Measurements from ENCODE around the gene MET.

MET gene

DNA sequence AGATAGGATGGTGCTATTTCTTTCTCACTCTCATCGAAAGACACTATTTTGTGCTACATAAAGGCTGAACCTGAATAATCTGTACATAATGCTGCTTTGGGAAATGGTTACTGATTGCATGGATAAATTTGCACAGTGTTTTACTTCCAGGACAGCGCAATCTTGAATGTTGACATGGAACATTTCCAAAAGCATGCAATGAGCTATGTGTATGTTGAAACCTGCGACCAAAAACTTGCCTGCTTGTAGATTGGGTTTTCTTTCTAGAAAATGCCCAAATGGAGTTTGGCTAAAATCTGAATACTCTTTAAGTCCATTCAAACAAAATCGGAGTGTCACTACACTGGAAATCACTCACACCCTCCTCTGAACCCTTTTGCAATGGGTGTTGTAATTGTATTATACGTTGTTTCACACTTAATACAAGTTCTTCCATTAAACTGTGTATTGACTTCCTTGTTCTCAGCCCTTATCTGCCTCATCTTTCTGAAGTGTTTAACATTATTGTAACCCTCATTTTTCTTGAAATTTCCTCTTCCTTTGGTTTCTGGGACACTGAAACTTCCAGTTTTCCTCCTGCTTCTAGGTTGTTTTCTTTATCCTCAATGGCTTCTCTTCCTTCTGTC, 116.7 kb downstream of the MET start:
- 94% methylated on average over 5 of the region's 5 CpGs for WGBS
- Histone ChIP-seq H3K9ac (ENCODE audit: low read depth, low read length) (no peak overlapping the region), H3K27me3 (ENCODE audit: insufficient read depth, low read length) (no peaks in the 10 kb centered on the region), H3K36me3 (ENCODE audit: insufficient read depth, low read length) (no peaks in the 10 kb centered on the region), H3K27ac (ENCODE audit: low read depth, low read length) (no peak overlapping the region), H3K9me3 (ENCODE audit: insufficient read depth, low read depth, low read length) (no peaks in the 10 kb centered on the region), H3K4me1 (ENCODE audit: insufficient read depth, low read length) (peaks cover 5% of the 10 kb centered on the region; the same call in 1 of the 2 replicates), H3K4me3 (ENCODE audit: low read length) (no peak overlapping the region)

DNA sequence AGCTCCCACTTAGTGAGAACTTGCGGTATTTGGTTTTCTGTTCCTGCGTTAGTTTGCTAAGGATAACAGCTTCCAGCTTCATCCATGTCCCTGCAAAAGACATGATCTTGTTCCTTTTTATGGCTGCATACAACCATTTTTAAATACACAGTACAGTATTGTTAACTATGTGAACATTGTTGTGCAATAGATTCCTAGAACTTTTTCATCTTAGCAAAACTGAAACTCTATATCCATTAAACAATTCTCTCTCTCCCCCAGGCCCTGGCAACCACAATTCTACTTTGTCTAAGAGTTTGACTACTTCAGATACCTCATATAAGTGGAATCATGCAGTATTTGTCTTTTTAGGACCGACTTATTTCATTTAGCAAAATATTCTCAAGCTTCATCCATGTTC, 118.0 kb downstream of the MET start:
- Histone ChIP-seq H3K4me3 (ENCODE audit: low read length) (no peak overlapping the region), H3K27ac (ENCODE audit: low read depth, low read length) (no peak overlapping the region), H3K9me3 (ENCODE audit: insufficient read depth, low read depth, low read length) (no peaks in the 10 kb centered on the region), H3K27me3 (ENCODE audit: insufficient read depth, low read length) (no peaks in the 10 kb centered on the region), H3K36me3 (ENCODE audit: insufficient read depth, low read length) (no peaks in the 10 kb centered on the region), H3K9ac (ENCODE audit: low read depth, low read length) (no peak overlapping the region), H3K4me1 (ENCODE audit: insufficient read depth, low read length) (peaks cover 5% of the 10 kb centered on the region; the same call in 1 of the 2 replicates)
- WGBS, result 96% methylated on average over 3 of the region's 3 CpGs

DNA sequence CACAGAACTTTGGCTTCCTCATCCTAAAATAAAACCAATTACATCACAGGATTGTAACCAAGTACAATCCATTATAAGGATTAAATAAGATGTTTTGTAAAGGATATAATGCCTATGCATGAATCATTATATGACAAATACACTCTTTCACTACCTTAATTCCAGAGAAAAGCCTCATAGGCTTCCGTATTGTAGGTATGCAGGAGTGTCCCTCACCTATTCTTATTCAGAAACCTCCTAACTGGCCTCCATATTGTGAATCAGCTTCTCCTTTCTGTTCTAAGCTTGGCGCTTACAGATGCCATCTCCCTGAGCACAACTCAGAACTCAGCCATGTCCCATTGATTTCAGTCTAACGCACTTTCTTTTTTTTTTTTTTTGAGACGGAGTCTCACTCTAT, 120.8 kb downstream of the MET start:
- peaks cover 5% of the 10 kb centered on the region; the same call in 1 of the 2 replicates for H3K4me1 ChIP-seq (ENCODE audit: insufficient read depth, low read length)
- no peak overlapping the region for H3K9ac ChIP-seq (ENCODE audit: low read depth, low read length)
- no peak overlapping the region for H3K27ac ChIP-seq (ENCODE audit: low read depth, low read length)
- no peak overlapping the region for H3K4me3 ChIP-seq (ENCODE audit: low read length)
- 85% methylated on average over 4 of the region's 4 CpGs for WGBS
- H3K9me3 ChIP-seq (ENCODE audit: insufficient read depth, low read depth, low read length), result no peaks in the 10 kb centered on the region
- H3K36me3 ChIP-seq (ENCODE audit: insufficient read depth, low read length), result no peaks in the 10 kb centered on the region
- no peaks in the 10 kb centered on the region for H3K27me3 ChIP-seq (ENCODE audit: insufficient read depth, low read length)

DNA sequence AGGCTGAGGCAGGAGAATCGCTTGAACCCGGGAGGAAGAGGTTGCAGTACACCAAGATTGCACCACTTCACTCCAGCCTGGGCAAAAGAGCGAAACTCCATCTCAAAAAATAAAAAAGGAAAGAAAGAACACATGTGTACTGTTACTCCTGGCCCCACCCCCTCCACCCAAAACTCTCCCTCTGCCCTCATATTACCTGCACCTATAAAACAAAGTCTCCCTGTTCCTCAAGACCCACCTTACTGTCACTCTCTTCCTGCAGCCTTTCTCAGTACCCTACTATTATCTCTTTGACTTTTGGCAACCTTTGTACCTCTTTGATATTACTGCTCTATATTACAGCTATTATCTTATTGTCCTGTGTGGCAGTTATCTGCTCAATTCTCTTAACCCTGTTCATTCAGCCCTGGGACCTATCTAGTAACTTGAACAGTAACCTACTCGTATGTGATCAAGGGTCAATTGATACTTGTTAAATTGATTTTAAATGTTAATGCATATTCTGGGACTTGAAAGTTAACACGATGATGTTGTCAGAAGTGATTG, 121.9 kb downstream of the MET start:
- no peaks in the 10 kb centered on the region for H3K27me3 ChIP-seq (ENCODE audit: insufficient read depth, low read length)
- H3K4me3 ChIP-seq (ENCODE audit: low read length), result no peak overlapping the region
- no peaks in the 10 kb centered on the region for H3K36me3 ChIP-seq (ENCODE audit: insufficient read depth, low read length)
- peaks cover 5% of the 10 kb centered on the region; the same call in 1 of the 2 replicates for H3K4me1 ChIP-seq (ENCODE audit: insufficient read depth, low read length)
- H3K27ac ChIP-seq (ENCODE audit: low read depth, low read length), result no peak overlapping the region
- no peak overlapping the region for H3K9ac ChIP-seq (ENCODE audit: low read depth, low read length)
- WGBS, result 93% methylated on average over 5 of the region's 5 CpGs
- no peaks in the 10 kb centered on the region for H3K9me3 ChIP-seq (ENCODE audit: insufficient read depth, low read depth, low read length)

DNA sequence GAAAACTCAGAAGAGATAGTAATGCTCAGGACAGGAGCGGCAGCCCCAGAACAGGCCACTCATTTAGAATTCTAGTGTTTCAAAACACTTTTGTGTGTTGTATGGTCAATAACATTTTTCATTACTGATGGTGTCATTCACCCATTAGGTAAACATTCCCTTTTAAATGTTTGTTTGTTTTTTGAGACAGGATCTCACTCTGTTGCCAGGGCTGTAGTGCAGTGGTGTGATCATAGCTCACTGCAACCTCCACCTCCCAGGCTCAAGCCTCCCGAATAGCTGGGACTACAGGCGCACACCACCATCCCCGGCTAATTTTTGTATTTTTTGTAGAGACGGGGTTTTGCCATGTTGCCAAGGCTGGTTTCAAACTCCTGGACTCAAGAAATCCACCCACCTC, 124.5 kb downstream of the MET start:
- Histone ChIP-seq H3K4me1 (ENCODE audit: insufficient read depth, low read length) (peaks cover 5% of the 10 kb centered on the region; the same call in 1 of the 2 replicates), H3K27ac (ENCODE audit: low read depth, low read length) (no peak overlapping the region), H3K36me3 (ENCODE audit: insufficient read depth, low read length) (no peaks in the 10 kb centered on the region), H3K9me3 (ENCODE audit: insufficient read depth, low read depth, low read length) (no peaks in the 10 kb centered on the region), H3K4me3 (ENCODE audit: low read length) (no peak overlapping the region), H3K9ac (ENCODE audit: low read depth, low read length) (no peak overlapping the region), H3K27me3 (ENCODE audit: insufficient read depth, low read length) (no peaks in the 10 kb centered on the region)
- 98% methylated on average over 5 of the region's 5 CpGs for WGBS

DNA sequence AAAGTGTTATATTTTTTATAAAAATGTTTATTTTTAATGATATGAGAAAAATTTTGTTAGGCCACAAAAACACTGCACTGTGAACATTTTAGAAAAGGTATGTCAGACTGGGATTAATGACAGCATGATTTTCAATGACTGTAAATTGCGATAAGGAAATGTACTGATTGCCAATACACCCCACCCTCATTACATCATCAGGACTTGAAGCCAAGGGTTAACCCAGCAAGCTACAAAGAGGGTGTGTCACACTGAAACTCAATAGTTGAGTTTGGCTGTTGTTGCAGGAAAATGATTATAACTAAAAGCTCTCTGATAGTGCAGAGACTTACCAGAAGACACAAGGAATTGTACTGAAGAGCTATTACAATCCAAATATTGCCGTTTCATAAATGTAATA, 125.6 kb downstream of the MET start:
- WGBS, result 86% methylated on average over 1 of the region's 2 CpGs
- Histone ChIP-seq H3K27ac (ENCODE audit: low read depth, low read length) (no peak overlapping the region), H3K27me3 (ENCODE audit: insufficient read depth, low read length) (no peaks in the 10 kb centered on the region)

DNA sequence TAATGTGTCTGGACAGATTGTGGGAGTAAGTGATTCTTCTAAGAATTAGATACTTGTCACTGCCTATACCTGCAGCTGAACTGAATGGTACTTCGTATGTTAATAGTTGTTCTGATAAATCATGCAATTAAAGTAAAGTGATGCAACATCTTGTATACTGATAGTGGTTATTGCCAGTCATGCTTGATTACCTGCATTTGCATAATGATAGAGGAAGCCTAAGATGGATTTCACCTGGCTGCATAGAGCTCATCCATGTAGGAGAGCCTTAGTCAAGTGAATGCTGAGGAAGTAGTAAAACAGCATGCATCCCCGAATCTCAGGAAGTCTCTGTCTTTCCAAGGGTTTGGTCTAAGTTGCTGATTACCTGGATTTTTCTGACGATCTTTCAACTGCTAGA, 126.2 kb downstream of the MET start:
- Histone ChIP-seq H3K9ac (ENCODE audit: low read depth, low read length) (no peak overlapping the region), H3K9me3 (ENCODE audit: insufficient read depth, low read depth, low read length) (no peaks in the 10 kb centered on the region), H3K36me3 (ENCODE audit: insufficient read depth, low read length) (no peaks in the 10 kb centered on the region), H3K4me3 (ENCODE audit: low read length) (no peak overlapping the region), H3K27me3 (ENCODE audit: insufficient read depth, low read length) (no peaks in the 10 kb centered on the region), H3K4me1 (ENCODE audit: insufficient read depth, low read length) (peaks cover 7% of the 10 kb centered on the region), H3K27ac (ENCODE audit: low read depth, low read length) (no peak overlapping the region)
- WGBS, result 85% methylated on average over 3 of the region's 3 CpGs

More for the DNA sequence above, 125.6 kb downstream of the MET start:
- H3K9ac ChIP-seq (ENCODE audit: low read depth, low read length), result no peak overlapping the region
- no peaks in the 10 kb centered on the region for H3K36me3 ChIP-seq (ENCODE audit: insufficient read depth, low read length)
- no peak overlapping the region for H3K4me3 ChIP-seq (ENCODE audit: low read length)
- H3K9me3 ChIP-seq (ENCODE audit: insufficient read depth, low read depth, low read length), result no peaks in the 10 kb centered on the region
- H3K4me1 ChIP-seq (ENCODE audit: insufficient read depth, low read length), result peaks cover 9% of the 10 kb centered on the region

DNA sequence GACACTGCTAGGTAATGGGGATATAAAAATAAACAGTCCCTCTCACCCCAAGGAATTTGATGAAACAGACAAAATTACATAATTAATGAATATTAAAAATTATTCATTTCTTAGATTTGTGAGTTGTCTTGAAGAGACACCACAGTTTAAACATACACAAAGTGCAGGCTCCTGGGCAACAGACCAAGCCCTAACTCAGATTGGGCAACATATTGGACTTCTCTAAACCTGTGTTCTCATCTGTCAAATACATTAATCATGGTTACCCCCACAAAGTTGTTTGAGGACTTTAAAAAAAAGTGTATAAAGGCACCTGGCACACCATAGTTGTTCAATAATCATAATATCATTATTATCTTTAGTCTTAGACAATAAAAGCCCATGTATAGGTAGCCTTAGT, 127.9 kb downstream of the MET start:
- Histone ChIP-seq H3K9ac (ENCODE audit: low read depth, low read length) (no peak overlapping the region), H3K4me1 (ENCODE audit: insufficient read depth, low read length) (peaks cover 7% of the 10 kb centered on the region), H3K27me3 (ENCODE audit: insufficient read depth, low read length) (no peaks in the 10 kb centered on the region), H3K4me3 (ENCODE audit: low read length) (no peak overlapping the region), H3K27ac (ENCODE audit: low read depth, low read length) (no peak overlapping the region), H3K36me3 (ENCODE audit: insufficient read depth, low read length) (no peaks in the 10 kb centered on the region), H3K9me3 (ENCODE audit: insufficient read depth, low read depth, low read length) (no peaks in the 10 kb centered on the region)

DNA sequence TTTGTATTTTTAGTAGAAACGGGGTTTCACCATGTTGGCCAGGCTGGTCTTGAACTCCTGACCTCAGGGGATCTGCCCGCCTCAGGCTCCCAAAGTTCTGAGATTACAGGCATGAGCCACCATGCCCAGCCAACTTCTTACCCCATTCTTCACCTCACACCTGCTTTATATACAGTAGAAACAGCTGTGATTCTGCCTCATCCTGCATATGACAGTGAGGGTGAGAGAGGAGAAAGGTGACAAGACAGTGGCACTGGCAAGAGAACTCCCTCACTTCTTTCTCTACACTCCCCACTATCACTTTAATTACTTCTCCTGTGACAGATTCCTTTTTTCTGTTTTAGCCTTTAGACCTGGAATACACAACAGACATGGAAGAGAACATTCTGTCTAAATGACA, 128.6 kb downstream of the MET start:
- no peaks in the 10 kb centered on the region for H3K27me3 ChIP-seq (ENCODE audit: insufficient read depth, low read length)
- H3K4me1 ChIP-seq (ENCODE audit: insufficient read depth, low read length), result peaks cover 7% of the 10 kb centered on the region
- WGBS, result 93% methylated on average over 2 of the region's 2 CpGs
- no peak overlapping the region for H3K27ac ChIP-seq (ENCODE audit: low read depth, low read length)
- no peak overlapping the region for H3K9ac ChIP-seq (ENCODE audit: low read depth, low read length)
- H3K9me3 ChIP-seq (ENCODE audit: insufficient read depth, low read depth, low read length), result no peaks in the 10 kb centered on the region
- H3K36me3 ChIP-seq (ENCODE audit: insufficient read depth, low read length), result no peaks in the 10 kb centered on the region
- H3K4me3 ChIP-seq (ENCODE audit: low read length), result no peak overlapping the region

DNA sequence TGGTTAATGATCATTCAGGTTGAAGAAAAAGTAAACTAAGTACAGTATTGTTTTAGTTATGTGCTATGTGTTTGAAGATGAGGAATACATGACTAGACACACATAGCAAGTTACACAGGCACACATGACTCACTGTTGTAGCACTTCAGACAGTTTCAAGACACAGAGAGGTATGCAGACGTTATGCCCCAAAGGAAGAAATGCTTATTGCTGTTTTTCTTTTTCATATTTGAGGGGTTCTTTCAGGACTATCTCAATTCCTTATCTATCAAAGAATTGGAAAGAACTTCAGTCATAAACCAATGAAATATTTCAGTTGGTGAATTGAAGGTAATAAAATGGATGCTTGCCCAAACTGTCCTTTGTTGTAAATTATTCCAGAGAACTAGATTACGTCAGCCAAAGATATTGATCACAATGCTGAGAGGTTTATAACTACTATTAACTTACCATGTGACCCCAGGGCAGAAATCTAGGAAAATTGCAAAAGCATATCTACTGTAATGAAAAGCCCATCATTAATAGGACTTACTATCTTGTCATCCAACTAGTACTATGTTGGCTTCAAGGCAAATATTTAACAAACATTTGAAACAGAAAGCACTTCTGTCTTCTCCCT, 129.2 kb downstream of the MET start:
- H3K4me1 ChIP-seq (ENCODE audit: insufficient read depth, low read length), result peaks cover 7% of the 10 kb centered on the region
- no peaks in the 10 kb centered on the region for H3K27me3 ChIP-seq (ENCODE audit: insufficient read depth, low read length)
- H3K27ac ChIP-seq (ENCODE audit: low read depth, low read length), result no peak overlapping the region
- WGBS, result 85% methylated on average over 2 of the region's 2 CpGs
- H3K4me3 ChIP-seq (ENCODE audit: low read length), result no peak overlapping the region
- H3K9me3 ChIP-seq (ENCODE audit: insufficient read depth, low read depth, low read length), result no peaks in the 10 kb centered on the region
- no peaks in the 10 kb centered on the region for H3K36me3 ChIP-seq (ENCODE audit: insufficient read depth, low read length)
- H3K9ac ChIP-seq (ENCODE audit: low read depth, low read length), result no peak overlapping the region

DNA sequence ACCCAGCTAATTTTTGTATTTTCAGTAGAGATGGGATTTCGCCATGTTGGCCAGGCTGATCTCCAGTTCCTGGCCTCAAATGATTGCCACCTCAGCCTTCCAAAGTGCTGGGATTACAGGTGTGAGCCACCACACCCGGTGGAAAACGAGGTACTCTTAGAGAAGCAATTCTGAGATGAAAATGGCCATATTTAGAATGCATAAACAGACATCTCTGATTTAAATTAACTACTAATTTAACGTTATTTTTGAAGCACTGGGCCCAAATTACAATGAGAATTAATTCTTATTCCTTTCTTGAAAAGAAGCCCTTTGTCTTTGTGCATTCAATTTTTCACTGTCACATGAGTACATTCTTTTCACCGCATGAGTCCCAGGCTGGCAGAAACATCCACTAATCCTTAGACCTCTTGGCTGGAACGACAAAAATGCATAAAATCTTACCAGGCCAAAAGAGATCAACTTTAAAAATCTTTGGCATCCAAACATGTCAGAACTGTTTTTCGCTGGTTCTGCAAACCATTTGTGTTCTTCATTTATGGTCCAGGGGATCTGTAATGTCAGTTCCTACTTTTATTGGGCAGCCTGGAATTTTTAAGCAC, 130.2 kb downstream of the MET start:
- WGBS, result 87% methylated on average over 7 of the region's 7 CpGs
- no peaks in the 10 kb centered on the region for H3K27me3 ChIP-seq (ENCODE audit: insufficient read depth, low read length)
- H3K9ac ChIP-seq (ENCODE audit: low read depth, low read length), result no peak overlapping the region
- no peaks in the 10 kb centered on the region for H3K9me3 ChIP-seq (ENCODE audit: insufficient read depth, low read depth, low read length)
- no peak overlapping the region for H3K27ac ChIP-seq (ENCODE audit: low read depth, low read length)
- no peaks in the 10 kb centered on the region for H3K36me3 ChIP-seq (ENCODE audit: insufficient read depth, low read length)
- no peak overlapping the region for H3K4me3 ChIP-seq (ENCODE audit: low read length)
- H3K4me1 ChIP-seq (ENCODE audit: insufficient read depth, low read length), result peaks cover 7% of the 10 kb centered on the region
